SK-N-SH (cell line): ENCODE results near the gene MED26. TPM values are rescaled to one million over a fixed set of nuclear protein-coding genes. Genes with fewer than 3 reads are reported as not detected.

Experiments used
- CTCF ChIA-PET: fragments of 300-600, 350-600 bp; formaldehyde crosslinking; extraction: SDS; loops from one replicate; lab custom pipeline; 2021; lab: Yijun Ruan, JAX
- POLR2A ChIA-PET: fragments of 350-600 bp; sonication (Branson Sonifier 250); formaldehyde crosslinking; extraction: SDS; loops from one replicate; lab custom pipeline; 2020; ENCODE audit warnings: antibody characterized with exemption, inconsistent platforms; lab: Yijun Ruan, JAX
- DNase-seq: peaks from one replicate; pipeline ENCODE4 v3.0.0; 2012
- H2AFZ ChIP-seq: fragments of 200-600 bp; sonication (generic); 2 replicates; pipeline ENCODE4 v1.8.1; 2016; ENCODE audit warnings: antibody characterized with exemption, mild to moderate bottlenecking, low read depth
- H3F3A ChIP-seq: fragments of 200-600 bp; sonication (generic); replicated peaks from 2 replicates; pipeline ENCODE3; 2016; ENCODE audit warnings: antibody characterized with exemption, mild to moderate bottlenecking; ENCODE audit not compliant: insufficient read depth
- H3K27ac ChIP-seq, 2 experiments: fragments of 200-500 bp in 1 of 2; fragments of 200-600 bp in 1 of 2; sonication (Bioruptor generic) in 1 of 2; sonication (generic), shearing (Covaris generic) in 1 of 2; 2 replicates each; pipeline versions ENCODE4 v1.5.1 to v1.6.1; 2014 to 2016; ENCODE audit warnings: low read depth in 2 of 2, inconsistent platforms in 1 of 2, low read length in 1 of 2, mild to moderate bottlenecking in 1 of 2, mixed read lengths in 1 of 2
- H3K27me3 ChIP-seq: fragments of 200-600 bp; sonication (generic), shearing (Covaris generic); 2 replicates; pipeline ENCODE4 v1.6.1; 2016; ENCODE audit warnings: mixed run types; ENCODE audit not compliant: insufficient read depth
- H3K36me3 ChIP-seq, 2 experiments: fragments of 200-500 bp in 1 of 2; fragments of 200-600 bp in 1 of 2; sonication (Bioruptor generic) in 1 of 2; sonication (generic) in 1 of 2; replicated peaks in 1 of 2; 2 replicates each; pipeline versions ENCODE3 to v1.5.1; 2014 to 2016; ENCODE audit warnings: low read length in 1 of 2, mild to moderate bottlenecking in 1 of 2; ENCODE audit not compliant: insufficient read depth in 2 of 2, control insufficient read depth in 1 of 2
- H3K4me1 ChIP-seq, 2 experiments: fragments of 200-500 bp in 1 of 2; fragments of 200-600 bp in 1 of 2; sonication (Bioruptor generic) in 1 of 2; sonication (generic), shearing (Covaris generic) in 1 of 2; 2 replicates each; pipeline versions ENCODE4 v1.5.1 to v1.6.1; 2014 to 2016; ENCODE audit warnings: low read depth in 1 of 2, low read length in 1 of 2, mixed run types in 1 of 2; ENCODE audit not compliant: insufficient read depth in 2 of 2, control insufficient read depth in 1 of 2
- H3K4me2 ChIP-seq: fragments of 200-600 bp; sonication (generic), shearing (Covaris generic); 2 replicates; pipeline ENCODE4 v1.6.1; 2017; ENCODE audit warnings: mixed run types
- H3K4me3 ChIP-seq, 2 experiments: fragments of 200-500 bp in 1 of 2; fragments of 200-600 bp in 1 of 2; sonication (Bioruptor generic) in 1 of 2; sonication (generic), shearing (Covaris generic) in 1 of 2; 2 replicates each; pipeline versions ENCODE4 v1.5.1 to v1.8.1; 2014 to 2016; ENCODE audit warnings: low read depth in 2 of 2, inconsistent platforms in 1 of 2, low read length in 1 of 2, mild to moderate bottlenecking in 1 of 2, mixed read lengths in 1 of 2, moderate library complexity in 1 of 2
- H3K79me2 ChIP-seq: fragments of 200-600 bp; sonication (generic); 2 replicates; pipeline ENCODE4 v1.8.1; 2017; ENCODE audit warnings: mild to moderate bottlenecking; ENCODE audit not compliant: insufficient read depth
- H3K9ac ChIP-seq: fragments of 200-600 bp; sonication (generic); 2 replicates; pipeline ENCODE4 v1.6.1; 2017; ENCODE audit warnings: mixed run types
- H3K9me2 ChIP-seq: fragments of 200-600 bp; sonication (generic); 2 replicates; pipeline ENCODE4 v1.6.1; 2017; ENCODE audit warnings: mixed run types
- H3K9me3 ChIP-seq: fragments of 200-600 bp; sonication (generic); 2 replicates; pipeline ENCODE4 v1.6.1; 2017; ENCODE audit warnings: mixed run types, mild to moderate bottlenecking, moderate library complexity
- H4K20me1 ChIP-seq: fragments of 200-600 bp; sonication (generic); 2 replicates; pipeline ENCODE4 v1.6.1; 2017; ENCODE audit warnings: mild to moderate bottlenecking, mixed run types; ENCODE audit not compliant: insufficient read depth
- EZH2phosphoT487 ChIP-seq: fragments of 200-600 bp; sonication (generic); IDR thresholded peaks from 2 replicates; pipeline ENCODE4 v1.6.1; 2017; ENCODE audit warnings: low read depth, mixed run types, mild to moderate bottlenecking, antibody characterized with exemption, moderate library complexity, borderline replicate concordance
- FOSL2 ChIP-seq: IDR thresholded peaks from 2 replicates; pipeline ENCODE4 v1.4.0; 2012; ENCODE audit warnings: low read depth, mild to moderate bottlenecking, moderate library complexity, borderline replicate concordance
- FOXM1 ChIP-seq: IDR thresholded peaks from 2 replicates; pipeline ENCODE4 v1.4.0; 2012; ENCODE audit warnings: low read depth, mild to moderate bottlenecking
- GATA2 ChIP-seq: sonication (generic); formaldehyde crosslinking; IDR thresholded peaks from 2 replicates; pipeline ENCODE4 v1.5.0; 2020; ENCODE audit warnings: mild to moderate bottlenecking, missing genetic modification reagents
- JUND ChIP-seq: IDR thresholded peaks from 2 replicates; pipeline ENCODE4 v1.4.0; 2012
- MAX ChIP-seq: IDR thresholded peaks from 2 replicates; pipeline ENCODE4 v1.4.0; 2012; ENCODE audit warnings: low read depth
- MEF2A ChIP-seq: IDR thresholded peaks from 2 replicates; pipeline ENCODE4 v1.4.0; 2012; ENCODE audit warnings: low read depth, borderline replicate concordance
- NRF1 ChIP-seq: IDR thresholded peaks from 2 replicates; pipeline ENCODE4 v1.6.1; 2012; ENCODE audit warnings: low read depth, mild to moderate bottlenecking, low read length
- POLR2AphosphoS5 ChIP-seq: IDR thresholded peaks from 2 replicates; pipeline ENCODE4 v1.6.1; 2012; ENCODE audit warnings: low read depth, low read length
- RAD21 ChIP-seq: IDR thresholded peaks from 2 replicates; pipeline ENCODE4 v1.6.1; 2012; ENCODE audit warnings: mild to moderate bottlenecking, low read length
- REST ChIP-seq: IDR thresholded peaks from 2 replicates; pipeline ENCODE4 v1.6.1; 2012; ENCODE audit warnings: mild to moderate bottlenecking, low read depth, low read length, moderate library complexity
- RFX5 ChIP-seq: IDR thresholded peaks from 2 replicates; pipeline ENCODE4 v1.6.1; 2012; ENCODE audit warnings: mild to moderate bottlenecking, improper control_type of control experiment, low read length
- RXRA ChIP-seq: IDR thresholded peaks from 2 replicates; pipeline ENCODE4 v1.4.0; 2012; ENCODE audit warnings: low read depth, mild to moderate bottlenecking, borderline replicate concordance
- SIN3A ChIP-seq: IDR thresholded peaks from 2 replicates; pipeline ENCODE4 v1.6.1; 2012; ENCODE audit warnings: low read depth, mild to moderate bottlenecking, low read length, moderate library complexity, borderline replicate concordance
- TAF1 ChIP-seq: IDR thresholded peaks from 2 replicates; pipeline ENCODE4 v1.6.1; 2012; ENCODE audit warnings: low read depth, mild to moderate bottlenecking, low read length, moderate library complexity, borderline replicate concordance
- TCF12 ChIP-seq: IDR thresholded peaks from 2 replicates; pipeline ENCODE4 v1.4.0; 2012
- TEAD4 ChIP-seq: IDR thresholded peaks from 2 replicates; pipeline ENCODE4 v1.4.0; 2012; ENCODE audit warnings: mild to moderate bottlenecking, borderline replicate concordance; ENCODE audit not compliant: insufficient read depth
- USF1 ChIP-seq: IDR thresholded peaks from 2 replicates; pipeline ENCODE4 v1.4.0; 2012; ENCODE audit warnings: low read depth, borderline replicate concordance
- YY1 ChIP-seq: IDR thresholded peaks from 2 replicates; pipeline ENCODE4 v1.4.0; 2012; ENCODE audit warnings: low read depth, mild to moderate bottlenecking
- WGBS: methylation state at CpG from one replicate; pipeline ENCODE4 v1.1.6; 2017; ENCODE audit warnings: low lambda C conversion rate; 5-methylcytosine and 5-hydroxymethylcytosine counted together
- polyA plus RNA-seq, 3 experiments: library from polyadenylated mRNA; depleted of rRNA; stranded (reverse); fragments of >200 nt; gene quantifications; 2 replicates each; pipeline ENCODE4 v1.2.3, GENCODE V29; 2012

The MED26 gene
- polyA plus RNA-seq, 1 of the 3 experiments (the other 2 are of a cell fraction) = 3.5 TPM

GRCh38 chr19:16613841-16614240 lies 14.2 kb downstream of the MED26 start:
- TF ChIP-seq POLR2AphosphoS5 (no peak), USF1 (no peak), FOSL2 (no peak), MAX (no peak), REST (no peak), TCF12 (no peak), RAD21 (no peak), RFX5 (no peak), FOXM1 (no peak), MEF2A (no peak), EZH2phosphoT487 (no peak), RXRA (no peak), TEAD4 (no peak), TAF1 (no peak), JUND (no peak), NRF1 (no peak), GATA2 (no peak), YY1 (no peak), SIN3A (no peak)
- H3F3A ChIP-seq = no peaks in the 10 kb centered on the region
- no peaks in the 10 kb centered on the region for H3K9me3 ChIP-seq
- H3K4me1 ChIP-seq = peaks cover 0 to 8% of the 10 kb centered on the region in 2 experiments; a peak in 2 of 4 replicates
- no peak overlapping the region for H2AFZ ChIP-seq
- H3K79me2 ChIP-seq = peaks cover 100% of the 10 kb centered on the region
- no peak overlapping the region for H3K27ac ChIP-seq
- H3K36me3 ChIP-seq = no peaks in the 10 kb centered on the region
- no peak overlapping the region for H3K4me2 ChIP-seq
- ChIA-PET CTCF (interaction anchor here (0.6 to 1.1 kb wide), 2 partner anchors 14 to 40 kb away, joined by 3 read pairs; partner anchors contain the start of gene MED26), POLR2A (interaction anchor here (0.6 kb wide), 1 partner anchor 47 kb away, joined by 3 read pairs; the partner anchor contains the start of gene TMEM38A)
- H3K4me3 ChIP-seq = no peak overlapping the region
- H3K27me3 ChIP-seq = no peaks in the 10 kb centered on the region
- H4K20me1 ChIP-seq = peaks cover 99% of the 10 kb centered on the region
- H3K9ac ChIP-seq = no peak overlapping the region
- no peaks in the 10 kb centered on the region for H3K9me2 ChIP-seq
- 90% methylated on average over 2 of the region's 2 CpGs for WGBS
- DNase-seq = no peak
